Chondrocyte (in vitro differentiated cells): ENCODE measurements around the gene L3MBTL4. TPM values are rescaled to one million over a fixed set of nuclear protein-coding genes. Genes with fewer than 3 reads are reported as not detected.

Experiments
- DNase-seq: peaks from one replicate; pipeline ENCODE4 v3.0.0; 2021; ENCODE audit warnings: mixed read lengths, low spot score
- H3K27ac Mint-ChIP-seq: one replicate; pipeline ENCODE4 v1.8.0; 2021; ENCODE audit warnings: mild to moderate bottlenecking, moderate library complexity, mixed read lengths; ENCODE audit not compliant: unreplicated experiment
- H3K27me3 Mint-ChIP-seq: 2 replicates; pipeline ENCODE4 v1.8.0; 2021; ENCODE audit warnings: low read depth, mixed read lengths
- H3K36me3 Mint-ChIP-seq: 2 replicates; pipeline ENCODE4 v1.8.0; 2021; ENCODE audit warnings: low read depth, mixed read lengths
- H3K4me1 Mint-ChIP-seq: 2 replicates; pipeline ENCODE4 v1.8.0; 2021; ENCODE audit warnings: low read depth, mild to moderate bottlenecking, mixed read lengths
- H3K4me3 Mint-ChIP-seq: one replicate; pipeline ENCODE4 v1.8.0; 2021; ENCODE audit warnings: mild to moderate bottlenecking, moderate library complexity, mixed read lengths; ENCODE audit not compliant: unreplicated experiment
- H3K9me3 Mint-ChIP-seq: 2 replicates; pipeline ENCODE4 v1.8.0; 2021; ENCODE audit warnings: low read depth, mixed read lengths
- CTCF ChIP-seq: fragments of 200-600 bp; sonication (generic); IDR thresholded peaks from 2 replicates; pipeline ENCODE4 v1.5.0; 2021; ENCODE audit warnings: antibody characterized with exemption, mild to moderate bottlenecking, moderate library complexity
- total RNA-seq: library from RNA; stranded (reverse); gene quantifications from 3 replicates; pipeline ENCODE4 v1.2.1, GENCODE V29; 2021

Gene L3MBTL4
- total RNA-seq, 1 donor from 2014 or later = 1.0 TPM

DNA sequence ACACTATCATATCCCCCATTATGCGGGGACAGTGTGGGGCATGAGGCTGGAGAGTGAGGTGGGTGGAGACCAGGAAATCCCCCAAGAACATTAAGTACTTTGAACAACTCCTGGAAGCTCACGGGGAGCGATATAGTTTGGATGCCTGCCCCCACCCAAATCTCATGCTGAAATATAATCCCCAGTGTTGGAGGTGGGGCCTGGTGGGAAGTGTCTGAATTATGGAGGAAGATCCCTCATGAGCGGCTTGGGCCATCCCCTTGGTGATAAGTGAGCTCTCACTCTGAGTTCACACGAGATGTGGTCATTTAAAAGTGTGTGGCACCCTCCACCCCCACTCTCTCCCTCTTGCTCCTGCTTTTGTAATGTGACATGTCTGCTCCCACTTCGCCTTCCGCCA lies 422.3 kb downstream of the L3MBTL4 start:
- no peak overlapping the region for H3K27ac Mint-ChIP-seq
- no peaks in the 10 kb centered on the region for H3K9me3 Mint-ChIP-seq
- DNase-seq = no peak
- no peaks in the 10 kb centered on the region for H3K4me1 Mint-ChIP-seq
- no peaks in the 10 kb centered on the region for H3K36me3 Mint-ChIP-seq
- no peak for TF ChIP-seq CTCF
- peaks cover 2% of the 10 kb centered on the region for H3K27me3 Mint-ChIP-seq
- H3K4me3 Mint-ChIP-seq = no peak overlapping the region

DNA sequence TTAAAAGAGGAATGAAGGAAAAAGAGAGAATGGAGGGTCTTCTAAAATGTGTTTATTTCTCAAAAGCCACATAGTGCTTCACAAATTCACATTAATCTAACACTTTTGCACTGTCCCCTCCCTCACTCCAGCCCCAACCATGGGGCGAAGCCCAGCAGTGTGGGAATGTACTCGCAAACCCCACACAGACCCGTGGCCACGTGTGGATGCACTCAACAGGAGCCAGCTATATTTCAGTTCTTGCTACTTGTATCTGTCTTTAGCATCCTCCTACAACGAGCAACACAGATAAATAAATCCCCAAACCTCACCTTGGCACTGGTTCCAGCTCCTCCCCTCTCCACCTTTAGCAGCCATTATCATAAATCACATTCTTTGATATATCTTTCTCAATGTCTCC lies 427.5 kb downstream of the L3MBTL4 start:
- no peak for DNase-seq
- Mint-ChIP-seq H3K9me3 (no peaks in the 10 kb centered on the region), H3K36me3 (no peaks in the 10 kb centered on the region), H3K27me3 (peaks cover 2% of the 10 kb centered on the region), H3K4me1 (no peaks in the 10 kb centered on the region), H3K27ac (no peak overlapping the region), H3K4me3 (no peak overlapping the region)
- TF ChIP-seq CTCF = no peak

GRCh38 chr18:5986257-5986931 lies 428.3 kb downstream of the L3MBTL4 start:
- Mint-ChIP-seq H3K27ac (no peak overlapping the region), H3K36me3 (no peaks in the 10 kb centered on the region), H3K27me3 (peaks cover 2% of the 10 kb centered on the region), H3K4me1 (no peaks in the 10 kb centered on the region), H3K9me3 (no peaks in the 10 kb centered on the region), H3K4me3 (no peak overlapping the region)
- no peak for DNase-seq
- no peak for TF ChIP-seq CTCF

DNA sequence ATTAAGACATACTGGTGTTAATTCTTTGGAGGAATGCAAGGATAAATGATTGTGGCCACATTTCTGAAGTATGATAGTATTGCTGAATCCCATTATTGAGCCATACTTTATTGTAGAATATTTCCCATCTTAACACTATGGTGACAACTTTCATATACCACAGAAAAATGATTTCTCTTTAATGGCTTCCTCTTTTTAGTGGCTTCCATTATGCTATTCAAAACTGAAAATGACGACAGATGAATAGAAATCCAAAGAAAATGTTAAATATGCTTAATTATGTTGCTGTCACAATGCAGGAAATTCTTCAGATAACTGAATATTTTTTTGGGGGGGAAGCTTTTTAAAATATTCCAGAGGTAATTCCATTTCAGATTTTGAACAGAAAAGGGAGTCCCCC lies 430.5 kb downstream of the L3MBTL4 start:
- DNase-seq = no peak
- Mint-ChIP-seq H3K36me3 (no peaks in the 10 kb centered on the region), H3K9me3 (no peaks in the 10 kb centered on the region), H3K27me3 (peaks cover 2% of the 10 kb centered on the region), H3K4me3 (no peak overlapping the region), H3K27ac (no peak overlapping the region), H3K4me1 (no peaks in the 10 kb centered on the region)
- no peak for TF ChIP-seq CTCF

- no peaks in the 10 kb centered on the region for H3K9me3 Mint-ChIP-seq
- no peaks in the 10 kb centered on the region for H3K36me3 Mint-ChIP-seq
- H3K4me3 Mint-ChIP-seq = no peak overlapping the region
- H3K27ac Mint-ChIP-seq = no peak overlapping the region
- peaks cover 2% of the 10 kb centered on the region for H3K27me3 Mint-ChIP-seq
- TF ChIP-seq CTCF = no peak
- H3K4me1 Mint-ChIP-seq = no peaks in the 10 kb centered on the region
- DNase-seq = no peak
Measured at GRCh38 chr18:5983488-5983887, 431.2 kb downstream of the L3MBTL4 start.
